Osteoblast (primary cell): ENCODE data around the gene EPN1. TPM values are rescaled to one million over a fixed set of nuclear protein-coding genes. Genes with fewer than 3 reads are reported as not detected.

Experiments used
- DNase-seq: peaks from one replicate; pipeline ENCODE4 v3.0.0; 2011; ENCODE audit warnings: low spot score, mixed read lengths; ENCODE audit not compliant: insufficient read length; ENCODE audit errors: missing footprints
- H2AFZ ChIP-seq: 2 replicates; pipeline ENCODE4 v1.6.0; 2011; ENCODE audit warnings: mild to moderate bottlenecking, low read length
- H3K27ac ChIP-seq: 2 replicates; pipeline ENCODE4 v1.5.1; 2011; ENCODE audit warnings: mild to moderate bottlenecking, low read depth, low read length, moderate library complexity
- H3K27me3 ChIP-seq: 2 replicates; pipeline ENCODE4 v1.6.0; 2012; ENCODE audit warnings: mild to moderate bottlenecking, control low read depth, inconsistent platforms, low read length, moderate library complexity; ENCODE audit not compliant: insufficient read depth
- H3K36me3 ChIP-seq: 2 replicates; pipeline ENCODE4 v1.5.1; 2011; ENCODE audit warnings: mild to moderate bottlenecking, low read length, control low read depth, moderate library complexity; ENCODE audit not compliant: insufficient read depth
- H3K4me1 ChIP-seq: 2 replicates; pipeline ENCODE4 v1.5.1; 2011; ENCODE audit warnings: mild to moderate bottlenecking, low read length, control low read depth, moderate library complexity; ENCODE audit not compliant: insufficient read depth
- H3K4me2 ChIP-seq: 2 replicates; pipeline ENCODE4 v1.6.0; 2011; ENCODE audit warnings: mild to moderate bottlenecking, low read length; ENCODE audit not compliant: insufficient read depth
- H3K4me3 ChIP-seq: fragments of 200-600 bp; sonication (generic); 3 replicates; pipeline ENCODE4 v1.5.1; 2012; ENCODE audit warnings: mild to moderate bottlenecking, low read length, inconsistent platforms; ENCODE audit not compliant: insufficient read depth
- H3K79me2 ChIP-seq: 2 replicates; pipeline ENCODE4 v1.6.0; 2012; ENCODE audit warnings: mild to moderate bottlenecking, low read length, control low read depth, inconsistent platforms; ENCODE audit not compliant: insufficient read depth
- H3K9me3 ChIP-seq: 2 replicates; pipeline ENCODE4 v1.5.1; 2011; ENCODE audit warnings: low read depth, low read length, control low read depth
- H4K20me1 ChIP-seq: 2 replicates; pipeline ENCODE4 v1.6.0; 2012; ENCODE audit warnings: mild to moderate bottlenecking, low read length, control low read depth; ENCODE audit not compliant: insufficient read depth
- total RNA-seq: library from RNA; depleted of rRNA; stranded (reverse); fragments of >200 nt; gene quantifications from 2 replicates; pipeline ENCODE4 v1.2.3, GENCODE V29; 2012
- TF ChIP-seq, protein P1 (sequence below): IDR thresholded peaks from 2 replicates; pipeline ENCODE4 v1.5.1; 2011; ENCODE audit warnings: mild to moderate bottlenecking, low read depth, low read length, moderate library complexity; ENCODE audit errors: extremely low read depth

Gene EPN1
- total RNA-seq, 1 donor, result 31.5 TPM

GRCh38 chr19:55687281-55688201, 12.5 kb downstream of the EPN1 start:
- TF ChIP-seq, protein P1, sequence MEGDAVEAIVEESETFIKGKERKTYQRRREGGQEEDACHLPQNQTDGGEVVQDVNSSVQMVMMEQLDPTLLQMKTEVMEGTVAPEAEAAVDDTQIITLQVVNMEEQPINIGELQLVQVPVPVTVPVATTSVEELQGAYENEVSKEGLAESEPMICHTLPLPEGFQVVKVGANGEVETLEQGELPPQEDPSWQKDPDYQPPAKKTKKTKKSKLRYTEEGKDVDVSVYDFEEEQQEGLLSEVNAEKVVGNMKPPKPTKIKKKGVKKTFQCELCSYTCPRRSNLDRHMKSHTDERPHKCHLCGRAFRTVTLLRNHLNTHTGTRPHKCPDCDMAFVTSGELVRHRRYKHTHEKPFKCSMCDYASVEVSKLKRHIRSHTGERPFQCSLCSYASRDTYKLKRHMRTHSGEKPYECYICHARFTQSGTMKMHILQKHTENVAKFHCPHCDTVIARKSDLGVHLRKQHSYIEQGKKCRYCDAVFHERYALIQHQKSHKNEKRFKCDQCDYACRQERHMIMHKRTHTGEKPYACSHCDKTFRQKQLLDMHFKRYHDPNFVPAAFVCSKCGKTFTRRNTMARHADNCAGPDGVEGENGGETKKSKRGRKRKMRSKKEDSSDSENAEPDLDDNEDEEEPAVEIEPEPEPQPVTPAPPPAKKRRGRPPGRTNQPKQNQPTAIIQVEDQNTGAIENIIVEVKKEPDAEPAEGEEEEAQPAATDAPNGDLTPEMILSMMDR, result no peak
- H3K4me2 ChIP-seq, result no peak overlapping the region
- no peak overlapping the region for H3K4me3 ChIP-seq
- H3K36me3 ChIP-seq, result peaks cover 14% of the 10 kb centered on the region
- H3K4me1 ChIP-seq, result no peaks in the 10 kb centered on the region
- no peaks in the 10 kb centered on the region for H3K9me3 ChIP-seq
- H3K27me3 ChIP-seq, result no peaks in the 10 kb centered on the region
- peak; percentile 80 for DNase-seq
- H4K20me1 ChIP-seq, result peaks cover 54% of the 10 kb centered on the region
- H2AFZ ChIP-seq, result no peak overlapping the region
- H3K79me2 ChIP-seq, result peaks cover 61% of the 10 kb centered on the region
- H3K27ac ChIP-seq, result no peak overlapping the region

DNA sequence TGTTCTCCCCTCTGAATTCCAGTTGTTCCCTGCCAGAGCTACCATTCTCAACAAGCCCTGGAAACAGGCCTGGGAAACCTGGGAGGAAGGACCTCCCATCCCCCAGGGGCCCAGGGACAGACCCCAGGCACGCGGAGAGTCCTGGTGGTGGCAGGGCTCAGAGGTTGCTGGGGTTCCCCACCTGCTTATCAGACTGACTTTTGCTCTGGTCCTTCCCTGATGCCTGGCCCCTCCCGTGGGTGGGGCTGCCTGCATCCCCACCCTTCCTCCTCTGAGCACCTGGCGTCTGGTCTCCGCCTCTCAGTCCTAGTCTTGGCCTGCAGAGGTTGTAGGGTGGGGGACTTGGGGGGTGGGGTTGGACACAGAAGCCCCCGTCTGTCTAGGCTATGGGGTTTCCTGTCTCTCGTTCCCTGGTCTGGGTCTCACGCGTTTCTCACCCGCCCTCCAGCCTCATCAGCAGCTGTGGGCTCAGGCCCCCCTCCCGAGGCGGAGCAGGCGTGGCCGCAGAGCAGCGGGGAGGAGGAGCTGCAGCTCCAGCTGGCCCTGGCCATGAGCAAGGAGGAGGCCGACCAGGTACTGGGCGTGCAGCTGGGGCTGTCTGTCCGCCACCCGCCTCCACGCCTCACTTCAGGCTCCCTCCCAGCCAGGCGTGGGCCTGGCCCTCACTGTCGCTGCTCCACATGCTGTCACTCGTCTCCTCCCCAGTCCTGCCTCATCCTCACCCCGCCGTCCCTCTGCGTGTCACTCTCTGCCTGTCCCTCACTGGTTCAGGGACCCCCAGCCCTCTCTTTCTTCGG, 13.6 kb downstream of the EPN1 start:
- Histone ChIP-seq H3K79me2 (peaks cover 57% of the 10 kb centered on the region), H3K4me2 (no peak overlapping the region), H3K36me3 (peaks cover 24% of the 10 kb centered on the region), H3K27me3 (no peaks in the 10 kb centered on the region), H3K9me3 (no peaks in the 10 kb centered on the region), H3K4me1 (no peaks in the 10 kb centered on the region), H4K20me1 (peaks cover 50% of the 10 kb centered on the region), H2AFZ (no peak overlapping the region), H3K27ac (no peak overlapping the region), H3K4me3 (no peak overlapping the region)
- TF ChIP-seq, protein P1, result no peak
- peak; percentile 79 for DNase-seq

- Histone ChIP-seq H3K79me2 (peaks cover 48% of the 10 kb centered on the region), H3K9me3 (no peaks in the 10 kb centered on the region), H3K27ac (no peak overlapping the region), H3K36me3 (peaks cover 31% of the 10 kb centered on the region), H4K20me1 (peaks cover 46% of the 10 kb centered on the region), H3K4me1 (no peaks in the 10 kb centered on the region), H3K4me2 (no peak overlapping the region), H2AFZ (no peak overlapping the region), H3K4me3 (no peak overlapping the region), H3K27me3 (no peaks in the 10 kb centered on the region)
- DNase-seq, result peak; percentile 81
- TF ChIP-seq, protein P1, result no peak
Measured at GRCh38 chr19:55689411-55690108, 14.5 kb downstream of the EPN1 start.
